ENCODE data around the gene DDR1.
A peak's percentile ranks its signal among the peaks of the same experiment; 100 is the strongest.

Gene DDR1

GRCh38 chr6:30881392-30882203, 2.7 kb upstream of the DDR1 start:
- peak; percentile 50 for DNase-seq (ENCODE audit: low read depth)

- DNase-seq (ENCODE audit: low read depth), result no peak
Measured at GRCh38 chr6:30882204-30882758, 2.0 kb upstream of the DDR1 start.

GRCh38 chr6:30882759-30883684, 1.3 kb upstream of the DDR1 start:
- DNase-seq (ENCODE audit: low read depth), result no peak

- peak; percentile 44 for DNase-seq (ENCODE audit: low read depth)
Measured at GRCh38 chr6:30884521-30885480, 482 bp downstream of the DDR1 start.

- DNase-seq (ENCODE audit: low read depth), result peak; percentile 42
Measured at GRCh38 chr6:30885481-30885998, 1.2 kb downstream of the DDR1 start.

GRCh38 chr6:30885999-30886896, 1.9 kb downstream of the DDR1 start:
- DNase-seq (ENCODE audit: low read depth), result peak; percentile 84

GRCh38 chr6:30886897-30887255, 2.6 kb downstream of the DDR1 start:
- no peak for DNase-seq (ENCODE audit: low read depth)

- DNase-seq (ENCODE audit: low read depth), result peak; percentile 79
Measured at GRCh38 chr6:30887901-30888815, 3.8 kb downstream of the DDR1 start.

GRCh38 chr6:30888816-30889495, 4.6 kb downstream of the DDR1 start:
- no peak for DNase-seq (ENCODE audit: low read depth)

GRCh38 chr6:30889496-30889885, 5.2 kb downstream of the DDR1 start:
- no peak for DNase-seq (ENCODE audit: low read depth)

- no peak for DNase-seq (ENCODE audit: low read depth)
Measured at GRCh38 chr6:30889921-30890645, 5.8 kb downstream of the DDR1 start.

- DNase-seq (ENCODE audit: low read depth), result no peak
Measured at GRCh38 chr6:30890646-30891449, 6.5 kb downstream of the DDR1 start.

GRCh38 chr6:30891450-30891723, 7.1 kb downstream of the DDR1 start:
- DNase-seq (ENCODE audit: low read depth), result no peak

- no peak for DNase-seq (ENCODE audit: low read depth)
Measured at GRCh38 chr6:30891816-30892538, 7.7 kb downstream of the DDR1 start.

- DNase-seq (ENCODE audit: low read depth), result no peak
Measured at GRCh38 chr6:30893001-30893591, 8.8 kb downstream of the DDR1 start.

GRCh38 chr6:30893666-30894065, 9.3 kb downstream of the DDR1 start:
- no peak for DNase-seq (ENCODE audit: low read depth)
